Gastrocnemius medialis (tissue), 4 donors: Measurements from ENCODE around the gene FAM217B.

Experiments
- POLR2A ChIP-seq, 2 donors: fragments of 450-650 bp; IDR thresholded peaks; one replicate each; pipeline ENCODE4 v1.6.1; 2017; ENCODE audit warnings: antibody characterized with exemption in 2 of 2, mild to moderate bottlenecking in 2 of 2, moderate library complexity in 2 of 2
- TF ChIP-seq, protein P1 (sequence below), 5 experiments: fragments of 450-650 bp in 3 of 5; fragments of 200-600 bp in 2 of 5; sonication (generic) in 2 of 5; IDR thresholded peaks in 4 of 5; conservative IDR thresholded peaks in 1 of 5; 1 replicate in 4 of 5; 2 replicates in 1 of 5; pipeline ENCODE4 v1.5.1; 2016 to 2019; ENCODE audit warnings: antibody characterized with exemption in 5 of 5, mild to moderate bottlenecking in 3 of 5, moderate library complexity in 3 of 5

DNA sequence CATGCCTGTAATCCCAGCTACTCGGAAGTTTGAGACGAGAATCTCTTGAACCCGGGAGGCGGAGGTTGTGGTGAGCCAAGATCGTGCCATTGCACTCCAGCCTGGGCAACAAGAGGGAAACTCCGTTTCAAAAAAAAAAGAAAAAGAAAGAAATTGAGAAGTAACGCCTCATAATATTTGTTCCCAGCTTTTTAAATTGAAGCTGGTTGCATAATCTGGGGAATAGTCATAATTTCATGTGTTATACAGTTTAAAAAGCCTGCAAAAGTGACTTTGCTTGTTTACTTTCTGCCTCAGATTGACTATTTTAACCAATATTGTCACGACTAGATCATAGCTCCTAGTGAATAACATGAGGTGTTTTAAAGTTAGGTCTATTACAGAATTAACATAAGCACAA, 7.2 kb downstream of the FAM217B start:
- TF ChIP-seq POLR2A (IDR thresholded peaks at IDR 0.05), result no peak
- TF ChIP-seq, protein P1, sequence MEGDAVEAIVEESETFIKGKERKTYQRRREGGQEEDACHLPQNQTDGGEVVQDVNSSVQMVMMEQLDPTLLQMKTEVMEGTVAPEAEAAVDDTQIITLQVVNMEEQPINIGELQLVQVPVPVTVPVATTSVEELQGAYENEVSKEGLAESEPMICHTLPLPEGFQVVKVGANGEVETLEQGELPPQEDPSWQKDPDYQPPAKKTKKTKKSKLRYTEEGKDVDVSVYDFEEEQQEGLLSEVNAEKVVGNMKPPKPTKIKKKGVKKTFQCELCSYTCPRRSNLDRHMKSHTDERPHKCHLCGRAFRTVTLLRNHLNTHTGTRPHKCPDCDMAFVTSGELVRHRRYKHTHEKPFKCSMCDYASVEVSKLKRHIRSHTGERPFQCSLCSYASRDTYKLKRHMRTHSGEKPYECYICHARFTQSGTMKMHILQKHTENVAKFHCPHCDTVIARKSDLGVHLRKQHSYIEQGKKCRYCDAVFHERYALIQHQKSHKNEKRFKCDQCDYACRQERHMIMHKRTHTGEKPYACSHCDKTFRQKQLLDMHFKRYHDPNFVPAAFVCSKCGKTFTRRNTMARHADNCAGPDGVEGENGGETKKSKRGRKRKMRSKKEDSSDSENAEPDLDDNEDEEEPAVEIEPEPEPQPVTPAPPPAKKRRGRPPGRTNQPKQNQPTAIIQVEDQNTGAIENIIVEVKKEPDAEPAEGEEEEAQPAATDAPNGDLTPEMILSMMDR (IDR thresholded peaks at IDR 0.05 in 4 of 5, conservative IDR thresholded peaks at IDR 0.05 in 1 of 5), result no peak
